AG08396 (cell line): ENCODE results near the gene CNIH3.

ENCODE experiments used
- DNase-seq: peaks from one replicate; pipeline ENCODE4 v3.0.0; 2012; ENCODE audit warnings: low spot score, mixed read lengths

The CNIH3 gene

GRCh38 chr1:224722838-224723237, 106.7 kb downstream of the CNIH3 start:
- no peak for DNase-seq

DNA sequence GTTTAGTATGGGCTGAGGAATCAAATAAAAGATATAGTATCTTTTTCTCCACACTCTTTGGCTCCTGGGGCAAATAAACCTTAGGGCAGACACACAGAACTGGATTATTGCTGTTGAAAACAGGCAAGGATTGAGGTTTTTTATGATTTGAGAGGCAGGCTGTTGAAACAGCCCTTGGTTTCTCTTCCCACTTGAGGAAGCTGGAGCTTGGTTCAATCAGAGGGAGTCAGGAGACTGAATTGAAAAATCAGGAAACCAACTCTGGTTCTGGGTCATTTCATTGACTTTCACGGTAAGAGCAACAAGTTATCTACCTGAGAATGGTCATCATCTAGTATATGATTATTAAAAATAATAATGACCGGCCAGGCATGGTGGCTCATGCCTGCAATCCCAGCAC, 108.4 kb downstream of the CNIH3 start:
- no peak for DNase-seq

- DNase-seq: peak; percentile 78
Measured at GRCh38 chr1:224726441-224727182, 110.5 kb downstream of the CNIH3 start.

DNA sequence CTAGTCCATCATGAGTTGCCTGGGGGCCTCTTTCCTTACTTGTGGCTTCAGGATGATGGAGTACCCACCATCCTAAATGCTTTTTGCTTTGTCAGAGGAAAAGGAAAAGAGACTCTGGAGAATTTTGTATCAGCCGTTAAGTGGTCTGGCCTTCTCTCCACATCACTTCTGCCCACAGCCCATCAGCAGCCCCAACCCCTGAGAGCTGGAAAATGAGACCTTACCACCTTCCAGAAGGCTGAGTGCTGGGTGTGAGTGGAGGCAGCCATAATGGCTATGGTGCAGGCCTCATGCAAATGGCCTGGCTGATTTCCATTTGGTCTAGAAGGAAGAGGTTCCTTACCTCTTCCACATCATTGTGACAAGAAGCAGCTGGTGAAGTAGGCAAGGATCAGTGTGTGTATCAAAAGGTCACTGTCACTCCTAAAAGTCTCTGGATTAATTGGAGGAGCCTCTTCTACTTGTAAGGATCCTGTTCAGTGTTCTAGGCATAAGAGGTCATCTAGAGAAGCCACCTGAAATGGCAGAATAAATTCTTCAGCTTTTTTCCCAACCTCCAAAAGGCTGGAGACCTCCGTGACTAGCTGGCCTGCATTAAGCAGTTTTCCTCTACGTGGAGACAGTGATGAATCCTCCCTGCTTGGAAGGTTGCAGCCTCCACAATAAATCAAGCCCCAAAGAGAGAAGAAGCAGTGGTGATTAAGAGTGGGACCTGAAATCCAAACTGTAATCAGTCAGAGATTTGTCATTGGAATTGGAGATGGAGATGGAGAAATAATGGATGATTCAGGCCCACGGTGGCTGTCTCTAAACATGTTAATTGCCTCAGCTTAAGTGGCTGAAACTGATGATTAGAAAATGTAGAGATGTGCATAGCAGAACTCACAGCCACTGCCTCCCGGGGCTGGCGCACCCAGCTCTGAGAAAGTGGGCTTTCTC, 111.5 kb downstream of the CNIH3 start:
- no peak for DNase-seq

- DNase-seq: no peak
Measured at GRCh38 chr1:224730540-224730939, 114.4 kb downstream of the CNIH3 start.

- no peak for DNase-seq
Measured at GRCh38 chr1:224730965-224731364, 114.8 kb downstream of the CNIH3 start.

DNA sequence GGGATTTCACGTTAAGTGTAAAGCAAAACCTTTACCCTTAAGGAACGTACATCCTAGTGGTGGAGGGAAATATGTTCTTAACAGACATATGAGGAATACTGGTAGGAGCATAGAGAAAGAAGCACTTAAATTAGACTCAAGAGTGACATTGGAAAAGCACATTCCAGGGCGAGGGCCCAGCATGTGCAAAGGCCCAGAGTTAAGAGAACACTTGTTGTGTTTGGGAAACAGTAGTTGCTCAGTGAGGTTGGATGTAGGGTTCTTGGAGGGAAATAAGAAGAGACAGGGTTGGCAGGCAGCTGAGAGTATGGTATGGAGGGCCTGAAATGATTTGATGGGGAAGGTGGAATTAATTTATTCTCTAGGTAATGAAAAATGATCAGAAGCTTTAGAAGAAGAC, 115.5 kb downstream of the CNIH3 start:
- DNase-seq: no peak

- DNase-seq: no peak
Measured at GRCh38 chr1:224732377-224733026, 116.4 kb downstream of the CNIH3 start.

DNA sequence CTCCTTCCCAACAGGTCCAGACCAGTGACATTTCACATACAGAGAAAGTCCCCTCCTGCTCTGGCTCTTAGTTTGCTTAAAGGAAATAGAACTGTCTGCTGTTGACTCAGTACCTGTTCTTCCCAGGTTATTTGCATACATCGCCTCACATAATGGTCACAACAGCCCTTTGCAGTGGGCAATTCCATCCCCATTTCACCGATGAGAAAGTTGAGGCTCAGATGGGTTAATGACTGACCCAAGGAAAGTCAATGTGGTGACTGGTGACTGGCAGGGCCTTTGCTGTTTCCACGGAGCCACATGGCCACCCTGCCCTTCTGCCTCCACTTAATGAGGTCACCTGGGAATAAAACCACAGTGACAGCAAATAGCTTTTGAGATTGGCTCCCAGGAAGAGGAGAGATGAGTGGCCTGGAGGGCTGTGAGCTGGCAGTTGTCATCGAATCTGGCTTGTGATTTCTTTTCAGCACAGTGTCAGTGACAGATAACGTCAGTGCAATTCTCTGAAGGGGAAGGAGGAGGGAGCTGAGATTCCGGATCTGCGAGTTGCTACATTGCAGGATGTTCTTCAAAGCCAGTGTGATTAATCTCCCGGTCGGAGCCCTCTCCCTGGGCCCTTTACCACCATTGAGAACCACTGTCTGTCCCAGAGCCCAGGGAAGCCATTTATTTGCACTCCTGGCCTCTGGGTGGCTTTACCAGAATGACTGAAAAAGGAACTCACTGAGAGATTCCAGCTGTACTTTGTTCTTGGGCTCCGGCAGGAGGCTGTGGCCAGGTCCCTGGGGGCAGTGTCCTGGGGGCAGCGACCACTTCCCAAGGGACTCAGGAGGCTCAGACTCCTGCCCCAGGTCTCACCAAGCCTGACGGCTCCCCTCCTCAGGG, 117.2 kb downstream of the CNIH3 start:
- DNase-seq: peak; percentile 38

- DNase-seq: no peak
Measured at GRCh38 chr1:224734261-224734935, 118.3 kb downstream of the CNIH3 start.

GRCh38 chr1:224735159-224735558, 119.0 kb downstream of the CNIH3 start:
- DNase-seq: no peak

DNA sequence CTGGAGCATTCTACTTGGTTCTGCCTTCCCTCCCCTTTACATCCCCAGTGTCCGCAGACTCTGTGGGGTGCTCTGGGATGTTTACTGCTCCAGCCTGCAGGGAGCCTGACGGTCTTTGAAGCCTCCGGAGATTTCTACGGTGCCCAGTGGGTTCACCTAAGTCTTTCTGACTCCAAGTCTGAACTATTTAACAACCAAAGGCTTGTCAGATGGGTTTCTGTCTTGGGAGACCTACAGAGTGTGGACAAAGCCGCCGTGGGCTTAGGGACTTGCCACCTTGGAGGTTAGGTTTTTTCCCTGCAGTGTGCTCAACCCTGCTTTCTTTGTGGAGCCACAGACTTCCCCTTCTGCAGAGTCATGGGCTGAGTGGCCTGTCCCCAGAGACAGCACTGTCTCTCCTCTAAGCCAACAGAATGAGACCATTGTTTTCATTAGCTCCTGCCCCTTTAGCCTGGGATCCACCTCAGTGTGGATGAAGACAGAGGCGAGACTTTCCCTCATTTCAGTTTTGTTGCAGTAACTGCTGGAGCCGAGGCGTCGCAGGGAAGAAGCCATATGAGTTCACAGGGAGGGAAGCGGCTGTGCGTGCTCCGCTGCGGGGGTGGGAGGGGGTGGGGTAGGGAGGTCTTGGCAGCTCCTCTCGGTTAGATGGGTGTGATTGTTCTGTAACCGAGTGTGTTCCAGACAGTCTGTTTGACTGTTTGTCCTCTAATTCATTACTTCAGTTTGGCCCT, 120.7 kb downstream of the CNIH3 start:
- peak; percentile 70 for DNase-seq

DNA sequence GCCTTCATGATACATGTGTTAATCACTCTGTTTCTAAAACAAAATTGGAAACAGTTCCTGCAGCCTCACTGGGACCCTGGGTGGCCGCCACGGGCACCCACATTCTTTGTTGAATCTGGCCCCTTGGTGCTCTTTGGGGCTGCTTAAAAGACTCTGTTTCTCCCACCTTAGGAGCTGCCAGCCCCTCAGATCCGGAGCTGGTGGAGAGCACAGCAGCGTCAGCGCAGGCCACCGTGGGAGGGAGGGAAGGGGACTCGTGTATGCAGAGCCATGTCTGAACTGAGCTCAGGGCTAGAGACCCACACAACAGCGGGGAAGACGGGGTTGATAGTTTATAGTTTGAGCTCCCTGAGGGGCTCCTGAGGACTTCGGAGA, 121.2 kb downstream of the CNIH3 start:
- DNase-seq: no peak

GRCh38 chr1:224739303-224739996, 123.3 kb downstream of the CNIH3 start:
- no peak for DNase-seq

GRCh38 chr1:224739997-224740684, 124.0 kb downstream of the CNIH3 start:
- DNase-seq: no peak

- no peak for DNase-seq
Measured at GRCh38 chr1:224740685-224741052, 124.6 kb downstream of the CNIH3 start.

- DNase-seq: no peak
Measured at GRCh38 chr1:224742349-224742748, 126.2 kb downstream of the CNIH3 start.

GRCh38 chr1:224743608-224744164, 127.6 kb downstream of the CNIH3 start:
- DNase-seq: no peak

- no peak for DNase-seq
Measured at GRCh38 chr1:224744521-224744920, 128.4 kb downstream of the CNIH3 start.
